Lower leg skin (tissue), 4 donors: ENCODE measurements around the gene RBM20. TPM values are rescaled to one million over a fixed set of nuclear protein-coding genes. Genes with fewer than 3 reads are reported as not detected.

ENCODE experiments used
- DNase-seq, 2 donors: peaks; one replicate each; pipeline ENCODE4 v3.0.0-alpha.2; 2019; ENCODE audit warnings: low spot score in 2 of 2
- H3K4me3 ChIP-seq: fragments of 200-600 bp; sonication (generic); 2 replicates; pipeline ENCODE4 v1.5.1; 2017; ENCODE audit warnings: mild to moderate bottlenecking, low read depth; ENCODE audit not compliant: poor library complexity, severe bottlenecking
- CTCF ChIP-seq, 3 donors: fragments of 450-650 bp; IDR thresholded peaks; one replicate each; pipeline ENCODE4 v1.5.1; 2016; ENCODE audit warnings: antibody characterized with exemption in 3 of 3, mild to moderate bottlenecking in 3 of 3, moderate library complexity in 2 of 3
- POLR2A ChIP-seq, 2 donors: fragments of 450-650 bp; IDR thresholded peaks; one replicate each; pipeline ENCODE4 v1.6.1; 2016 to 2017; ENCODE audit warnings: antibody characterized with exemption in 2 of 2, mild to moderate bottlenecking in 1 of 2, moderate library complexity in 1 of 2
- WGBS, 2 donors: methylation state at CpG; one replicate each; pipeline ENCODE4 v1.1.5; 2018; 5-methylcytosine and 5-hydroxymethylcytosine counted together
- intact Hi-C: fragments of 100-400 bp; cut with DNase I; formaldehyde crosslinking; loops from one replicate; pipeline ENCODE4 v1.15.0; 2023; ENCODE audit warnings: low total_unique reads
- total RNA-seq, 4 donors: library from RNA; depleted of rRNA; stranded (reverse); fragments of >200 nt; gene quantifications; one replicate each; pipeline ENCODE4 v1.1.0, GENCODE V29; 2016

The RBM20 gene
- total RNA-seq, 4 donors from 2014 or later = 0.66 to 6.2 (median 3.5) TPM

GRCh38 chr10:110750931-110751330 lies 106.8 kb downstream of the RBM20 start:
- no peak for TF ChIP-seq POLR2A (IDR thresholded peaks at IDR 0.05)
- TF ChIP-seq CTCF (IDR thresholded peaks at IDR 0.05) = no peak
- WGBS, 2 donors = 98 to 100% methylated on average over 2 of the region's 2 CpGs
- no peak for DNase-seq
- no peak overlapping the region for H3K4me3 ChIP-seq
- intact Hi-C loops = no loop called here

GRCh38 chr10:110751850-110752249 lies 107.7 kb downstream of the RBM20 start:
- no peak overlapping the region for H3K4me3 ChIP-seq
- TF ChIP-seq CTCF (IDR thresholded peaks at IDR 0.05) (no peak), POLR2A (IDR thresholded peaks at IDR 0.05) (no peak)
- DNase-seq = no peak
- WGBS, 2 donors = 78 to 98% methylated on average over 6 of the region's 6 CpGs
- intact Hi-C loops = no loop called here

GRCh38 chr10:110753462-110753861 lies 109.3 kb downstream of the RBM20 start:
- 81 to 83% methylated on average over 4 of the region's 4 CpGs for WGBS, 2 donors
- no peak overlapping the region for H3K4me3 ChIP-seq
- no peak for DNase-seq
- intact Hi-C loops = no loop called here
- TF ChIP-seq CTCF (IDR thresholded peaks at IDR 0.05) (no peak), POLR2A (IDR thresholded peaks at IDR 0.05) (no peak)

- H3K4me3 ChIP-seq = no peak overlapping the region
- intact Hi-C loops = no loop called here
- WGBS, 2 donors = 85% methylated on average over 3 of the region's 3 CpGs
- DNase-seq = no peak
- TF ChIP-seq CTCF (IDR thresholded peaks at IDR 0.05) (no peak), POLR2A (IDR thresholded peaks at IDR 0.05) (no peak)
These were observed 110.4 kb downstream of the RBM20 start for GRCh38 chr10:110754375-110755105.

GRCh38 chr10:110755781-110756180 lies 111.6 kb downstream of the RBM20 start:
- intact Hi-C loops = no loop called here
- H3K4me3 ChIP-seq = no peak overlapping the region
- TF ChIP-seq CTCF (IDR thresholded peaks at IDR 0.05) (no peak), POLR2A (IDR thresholded peaks at IDR 0.05) (no peak)
- WGBS, 2 donors = 70 to 83% methylated on average over 6 of the region's 6 CpGs
- no peak for DNase-seq

- DNase-seq = no peak
- no peak for TF ChIP-seq CTCF (IDR thresholded peaks at IDR 0.05)
- TF ChIP-seq POLR2A (IDR thresholded peaks at IDR 0.05) = no peak
- intact Hi-C loops = no loop called here
- no peak overlapping the region for H3K4me3 ChIP-seq
These were observed 112.7 kb downstream of the RBM20 start for GRCh38 chr10:110756876-110757275.
